T-helper 1 cell treated with Interleukin-12 subunit alpha and Interleukin-12 subunit beta and Interleukin-4 antibody, amounts not matched to agents 30 ng/mL and 1 ng/mL, for 36 hours (primary cell): ENCODE measurements around the gene UAP1L1. TPM values are rescaled to one million over a fixed set of nuclear protein-coding genes. Genes with fewer than 3 reads are reported as not detected.

Experiments used
- intact Hi-C: fragments of 100-400 bp; cut with micrococcal nuclease; formaldehyde crosslinking; loops from one replicate; pipeline ENCODE4 v1.15.1; 2024
- total RNA-seq: library from RNA; stranded (reverse); gene quantifications from 2 replicates; pipeline ENCODE4 v1.2.3, GENCODE V29; 2022

The UAP1L1 gene
- total RNA-seq, 1 donor from 2014 or later, result 15.1 TPM

- intact Hi-C loops, result loop anchor here (2.0 kb wide), 1 partner anchor 286 kb away; the partner anchor contains the start of gene AJM1
Observed at GRCh38 chr9:137128158-137128861, 51.0 kb downstream of the UAP1L1 start.

GRCh38 chr9:137128862-137129455 lies 51.6 kb downstream of the UAP1L1 start:
- intact Hi-C loops, result loop anchor here (1.0 to 2.0 kb wide), 8 partner anchors 15 to 286 kb away; partner anchors contain the start of genes AJM1, ANAPC2, DPP7 and MAN1B1

- intact Hi-C loops, result loop anchor here (1.0 to 2.0 kb wide), 8 partner anchors 15 to 287 kb away; partner anchors contain the start of genes AJM1, ANAPC2, DPP7 and MAN1B1
Observed at GRCh38 chr9:137129456-137130175, 52.3 kb downstream of the UAP1L1 start.

- intact Hi-C loops, result no loop called here
Observed at GRCh38 chr9:137130176-137130755, 52.9 kb downstream of the UAP1L1 start.

Other genes with a start within 250 kb of the UAP1L1 start
- gene AJM1, start 235.0 kb upstream of the UAP1L1 start, total RNA-seq, result 8.1 and 8.8 TPM in 2 replicates
- gene PHPT1, start 228.1 kb upstream of the UAP1L1 start, total RNA-seq, result 161 and 165 TPM in 2 replicates
- gene MAMDC4, start 225.2 kb upstream of the UAP1L1 start, total RNA-seq, result 21.5 and 26.0 TPM in 2 replicates
- gene EDF1, start 211.2 kb upstream of the UAP1L1 start, total RNA-seq, result 428 and 445 TPM in 2 replicates
- 80.6 and 85.0 TPM in 2 replicates for gene TRAF2, start 191.0 kb upstream of the UAP1L1 start, total RNA-seq
- gene FBXW5, start 132.8 kb upstream of the UAP1L1 start, total RNA-seq, result 117 and 119 TPM in 2 replicates
- gene C8G, start 132.3 kb upstream of the UAP1L1 start, total RNA-seq, result 3.1 and 4.2 TPM in 2 replicates
- 3.2 and 3.8 TPM in 2 replicates for gene LCN12, start 125.2 kb upstream of the UAP1L1 start, total RNA-seq
- 5.2 and 5.3 TPM in 2 replicates for gene PTGDS, start 100.0 kb upstream of the UAP1L1 start, total RNA-seq
- not detected in 2 replicates for gene LCNL1, start 94.5 kb upstream of the UAP1L1 start, total RNA-seq
- 79.8 and 84.2 TPM in 2 replicates for gene PAXX, start 85.1 kb upstream of the UAP1L1 start, total RNA-seq
- 1.4 and 1.8 TPM in 2 replicates for gene CLIC3, start 80.9 kb upstream of the UAP1L1 start, total RNA-seq
- 30.0 and 33.9 TPM in 2 replicates for gene ABCA2, start 49.3 kb upstream of the UAP1L1 start, total RNA-seq
- gene FUT7, start 45.4 kb upstream of the UAP1L1 start, total RNA-seq, result 1.7 and 1.9 TPM in 2 replicates
- gene NPDC1, start 31.3 kb upstream of the UAP1L1 start, total RNA-seq, result 56.7 and 57.3 TPM in 2 replicates
- not detected in 2 replicates for gene ENTPD2, start 23.5 kb upstream of the UAP1L1 start, total RNA-seq
- gene SAPCD2, start 7.0 kb upstream of the UAP1L1 start, total RNA-seq, result 19.7 and 21.1 TPM in 2 replicates
- gene MAN1B1, start 9.5 kb downstream of the UAP1L1 start, total RNA-seq, result 50.4 and 54.3 TPM in 2 replicates
- 251 and 260 TPM in 2 replicates for gene DPP7, start 37.2 kb downstream of the UAP1L1 start, total RNA-seq
- gene GRIN1, start 61.6 kb downstream of the UAP1L1 start, total RNA-seq, result 0.15 and 0.37 TPM in 2 replicates
- gene LRRC26, start 92.5 kb downstream of the UAP1L1 start, total RNA-seq, result not detected in 2 replicates
- gene TMEM210, start 94.5 kb downstream of the UAP1L1 start, total RNA-seq, result not detected in 2 replicates
- 77.0 and 77.9 TPM in 2 replicates for gene ANAPC2, start 111.0 kb downstream of the UAP1L1 start, total RNA-seq
- gene SSNA1, start 111.2 kb downstream of the UAP1L1 start, total RNA-seq, result 88.4 and 88.8 TPM in 2 replicates
- 9.5 and 9.9 TPM in 2 replicates for gene TPRN, start 123.2 kb downstream of the UAP1L1 start, total RNA-seq
- gene TMEM203, start 128.1 kb downstream of the UAP1L1 start, total RNA-seq, result 29.4 and 30.7 TPM in 2 replicates
- 40.9 and 45.3 TPM in 2 replicates for gene NDOR1, start 128.2 kb downstream of the UAP1L1 start, total RNA-seq
- 4.3 and 5.0 TPM in 2 replicates for gene RNF208, start 144.7 kb downstream of the UAP1L1 start, total RNA-seq
- gene CYSRT1, start 147.7 kb downstream of the UAP1L1 start, total RNA-seq, result 0.27 TPM in 2 replicates
- gene RNF224, start 150.0 kb downstream of the UAP1L1 start, total RNA-seq, result not detected in 2 replicates
- not detected in 2 replicates for gene SLC34A3, start 153.4 kb downstream of the UAP1L1 start, total RNA-seq
- gene TUBB4B, start 163.8 kb downstream of the UAP1L1 start, total RNA-seq, result 275 and 280 TPM in 2 replicates
- gene STPG3, start 173.8 kb downstream of the UAP1L1 start, total RNA-seq, result 0.27 TPM in 1 of 2 replicates, not detected in the other
- gene NELFB, start 177.8 kb downstream of the UAP1L1 start, total RNA-seq, result 64.6 and 66.9 TPM in 2 replicates
- gene TOR4A, start 200.2 kb downstream of the UAP1L1 start, total RNA-seq, result 16.8 and 16.9 TPM in 2 replicates
- gene NRARP, start 224.8 kb downstream of the UAP1L1 start, total RNA-seq, result 1.5 and 1.8 TPM in 2 replicates